Hepatic stellate cell (primary cell): Measurements from ENCODE around the gene KCTD16.

ENCODE experiments used
- DNase-seq: peaks from one replicate; pipeline ENCODE4 v3.0.0; 2011; ENCODE audit warnings: low spot score

KCTD16 gene

DNA sequence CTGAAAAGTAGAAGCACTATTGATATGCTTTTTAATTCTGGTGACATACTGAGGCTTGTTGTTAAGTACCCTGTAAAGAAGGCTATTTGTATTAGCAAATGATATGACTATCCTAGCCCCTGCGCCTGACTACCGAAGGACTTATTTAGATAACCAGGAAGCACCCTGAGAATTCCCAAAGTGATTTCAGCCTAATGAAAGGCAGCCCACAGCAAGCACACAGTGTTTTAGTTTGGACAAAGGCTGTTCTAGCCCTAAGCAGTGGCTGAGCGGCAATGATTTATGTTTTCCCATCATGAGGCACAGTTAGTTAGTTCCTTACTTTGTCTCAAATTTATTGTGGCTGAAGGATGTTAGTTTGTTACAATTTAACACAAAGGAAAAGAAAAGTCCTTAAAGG lies 235.3 kb downstream of the KCTD16 start:
- DNase-seq = no peak

DNA sequence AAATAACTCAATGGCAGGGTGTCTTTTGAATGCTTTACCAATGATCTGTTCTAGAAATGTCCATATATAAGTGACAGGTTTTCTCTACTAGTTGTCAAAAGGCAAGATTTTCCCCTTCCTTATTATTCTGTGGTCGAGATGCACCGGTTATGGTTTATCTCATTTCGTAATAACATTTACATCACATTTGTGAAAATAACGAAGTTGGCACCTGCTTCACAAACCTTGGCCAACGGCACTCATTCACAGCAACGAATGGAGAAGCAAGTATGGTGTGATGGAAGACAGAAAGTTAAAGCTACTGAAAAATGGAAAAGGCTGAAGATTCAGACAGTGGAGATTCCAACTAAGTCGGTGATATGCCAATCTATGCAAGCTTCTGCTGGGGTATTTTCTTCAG lies 235.8 kb downstream of the KCTD16 start:
- no peak for DNase-seq

DNA sequence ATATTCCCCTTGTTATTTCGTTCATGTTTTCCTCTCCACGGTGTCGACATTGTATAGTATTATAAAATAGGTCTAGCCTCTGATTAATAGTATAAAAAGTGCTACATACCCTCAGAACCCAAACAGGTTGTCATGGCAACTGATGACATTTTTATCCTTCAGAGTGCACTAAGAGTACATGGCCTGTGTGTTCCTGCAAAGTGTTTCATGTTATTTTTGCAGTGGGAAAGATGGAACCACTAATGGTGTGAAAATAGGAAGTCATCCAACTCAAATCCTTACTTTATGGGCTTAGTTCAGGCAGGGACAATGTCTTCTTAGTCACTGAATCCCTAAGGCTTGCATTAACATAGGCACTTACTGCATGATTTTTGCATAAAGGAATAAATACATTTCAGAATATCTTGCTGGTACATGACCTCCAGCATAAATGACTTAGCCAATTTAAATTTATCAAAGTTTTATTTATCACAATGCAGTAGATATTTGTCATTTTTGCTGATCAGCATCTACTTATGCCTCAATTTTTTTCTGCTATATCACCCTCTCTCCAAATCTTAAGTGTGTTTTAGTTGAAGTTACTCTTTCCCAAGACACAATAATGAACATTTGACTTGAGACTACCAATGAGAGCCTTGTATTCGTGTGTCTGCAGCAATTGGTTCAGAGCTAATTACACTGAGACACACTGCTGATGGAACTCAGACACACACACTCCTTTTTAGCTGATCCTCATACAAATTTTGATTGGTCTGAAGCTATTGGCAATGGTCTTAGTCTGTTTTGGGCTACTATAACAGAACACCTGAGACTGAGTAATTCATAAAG lies 243.7 kb downstream of the KCTD16 start:
- no peak for DNase-seq

DNA sequence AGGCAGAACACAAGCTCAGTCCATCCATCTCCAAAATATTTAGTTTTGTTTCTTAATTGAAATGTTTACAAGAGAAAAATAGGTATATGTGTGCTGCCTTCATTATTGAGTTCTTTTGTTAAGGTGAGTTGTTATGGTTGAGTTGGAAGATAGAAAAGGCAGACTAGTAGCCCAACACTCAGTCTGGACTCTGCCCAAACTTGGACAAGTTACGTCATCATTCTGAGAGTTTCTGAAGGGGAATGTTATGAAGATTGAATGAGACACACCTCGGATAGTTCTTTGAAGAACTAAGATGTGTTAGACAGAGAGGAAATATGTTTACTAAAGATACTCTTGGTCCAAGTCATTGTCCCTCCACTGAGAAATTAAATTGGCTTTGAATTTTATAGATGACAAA lies 245.5 kb downstream of the KCTD16 start:
- DNase-seq = no peak

DNA sequence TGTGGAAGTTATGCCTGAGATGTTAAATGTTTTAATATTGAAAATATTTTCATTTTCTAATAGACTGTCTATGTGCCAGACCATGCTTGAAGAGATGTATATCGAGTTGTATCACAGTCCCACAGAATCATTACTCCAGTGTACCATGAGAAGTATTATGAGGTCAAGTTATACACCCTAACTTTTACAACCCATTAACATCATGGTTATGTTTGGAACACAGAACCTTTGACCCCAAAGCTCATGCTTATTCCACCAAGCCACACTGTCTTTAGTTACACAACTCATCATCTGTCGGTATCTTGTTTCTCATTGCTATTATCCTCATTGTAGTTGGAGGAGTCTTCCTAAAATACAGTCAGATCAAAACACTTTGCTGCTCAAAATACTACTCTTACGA lies 248.0 kb downstream of the KCTD16 start:
- DNase-seq = no peak

DNA sequence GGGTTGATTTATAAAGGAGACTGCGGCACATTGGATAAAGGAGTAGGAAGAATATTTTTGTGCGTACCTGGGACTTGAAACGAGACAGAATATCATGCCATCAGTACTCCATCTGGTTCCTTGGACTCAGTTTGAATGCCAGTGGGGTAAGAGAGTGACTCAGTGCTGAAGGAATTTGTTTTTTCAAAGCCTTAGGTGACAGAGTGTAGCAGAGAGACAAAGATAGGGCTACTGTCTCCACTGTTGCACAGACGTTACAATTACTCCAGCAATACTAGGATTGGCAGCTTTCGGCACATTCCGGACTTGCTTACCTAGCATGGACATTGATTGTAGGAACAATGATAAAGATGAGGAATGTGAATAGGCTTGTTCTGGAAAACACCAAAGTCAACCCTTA lies 250.7 kb downstream of the KCTD16 start:
- peak; percentile 7 for DNase-seq

DNA sequence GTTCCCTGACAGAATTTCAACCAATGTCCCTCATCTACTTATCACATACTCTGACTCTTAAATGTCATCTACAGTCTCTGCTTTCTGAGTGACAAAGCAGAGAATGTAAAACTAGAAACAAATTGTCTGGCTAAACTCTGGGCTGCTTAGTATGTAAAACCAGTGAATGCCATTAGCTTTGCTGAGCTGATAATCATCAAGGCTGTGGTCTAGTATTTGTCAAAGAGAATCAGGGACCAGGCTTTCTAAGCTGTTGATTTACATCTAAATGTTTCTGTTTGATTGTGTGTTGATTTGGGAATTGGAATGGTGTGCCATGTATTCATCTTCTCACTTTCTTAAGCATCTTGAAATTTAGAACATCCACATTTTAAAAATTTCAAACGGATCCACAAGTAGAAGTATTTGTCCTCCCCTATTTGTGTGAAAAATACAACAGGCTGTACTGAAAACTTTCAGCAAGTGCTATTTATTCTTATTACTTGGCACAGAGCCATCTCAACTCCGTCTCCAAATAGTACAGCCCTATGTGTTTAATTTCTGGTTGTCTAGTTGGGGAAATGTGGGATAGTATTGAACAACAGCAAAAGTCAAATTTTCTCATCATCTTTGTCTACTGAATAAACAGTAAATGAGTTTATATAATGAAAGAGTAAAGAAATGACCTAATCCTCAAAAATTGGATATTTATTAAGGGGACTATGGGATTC lies 251.5 kb downstream of the KCTD16 start:
- no peak for DNase-seq

DNA sequence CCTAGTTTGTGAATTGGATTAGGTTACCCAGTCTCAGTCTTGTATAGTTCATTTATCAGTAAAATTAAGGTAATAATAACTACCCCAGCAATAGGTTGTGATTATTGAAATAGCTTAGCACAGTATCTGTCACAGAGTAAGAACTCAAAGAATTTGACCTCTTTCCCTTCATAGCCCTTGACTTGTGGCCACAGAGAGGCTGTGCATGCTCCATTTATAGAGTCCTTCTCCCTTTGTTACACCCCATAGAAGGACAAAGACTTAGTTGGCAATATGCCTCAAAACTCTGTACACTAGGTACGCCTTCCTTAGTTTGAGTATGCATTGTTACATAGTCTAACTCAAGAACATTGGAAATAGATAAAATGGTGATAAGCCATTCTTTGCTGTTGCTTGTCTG lies 257.2 kb downstream of the KCTD16 start:
- peak; percentile 8 for DNase-seq

DNA sequence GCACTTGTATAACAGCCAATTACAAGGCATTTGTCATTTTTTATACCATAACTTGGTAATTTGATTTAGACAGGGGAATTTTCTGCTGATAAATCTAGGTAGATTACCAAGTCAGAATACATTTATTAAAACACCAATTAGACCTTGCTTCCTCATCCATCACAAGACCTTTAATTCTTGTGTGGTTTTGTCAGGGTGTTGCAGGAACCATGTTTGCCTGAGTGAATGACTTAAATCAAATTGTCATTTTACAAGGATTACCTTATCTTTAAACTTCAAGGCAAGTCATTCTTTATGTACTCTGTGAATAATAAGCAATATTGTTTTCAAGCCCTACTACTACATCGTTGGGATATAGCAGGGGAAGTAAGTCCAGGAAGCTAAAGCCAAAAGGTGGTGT lies 257.7 kb downstream of the KCTD16 start:
- no peak for DNase-seq

DNA sequence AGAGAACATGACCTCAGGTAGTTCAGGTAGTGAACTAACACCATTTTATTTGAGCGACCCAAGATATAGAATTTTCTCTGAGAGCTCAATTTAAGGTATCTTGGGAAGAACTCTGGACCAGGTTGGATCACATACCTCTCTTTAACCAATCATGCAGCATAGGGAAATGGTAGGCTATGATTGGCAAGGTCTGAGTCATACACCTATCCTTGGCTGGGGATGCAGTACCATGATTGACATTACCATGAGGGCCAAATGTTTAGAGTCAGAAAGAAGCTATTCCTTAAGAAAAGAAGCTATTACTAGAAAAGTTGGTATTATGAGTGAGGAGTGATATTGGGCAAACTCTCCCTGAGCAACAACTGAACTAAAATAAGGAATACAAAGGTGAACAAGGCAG lies 258.7 kb downstream of the KCTD16 start:
- no peak for DNase-seq

DNA sequence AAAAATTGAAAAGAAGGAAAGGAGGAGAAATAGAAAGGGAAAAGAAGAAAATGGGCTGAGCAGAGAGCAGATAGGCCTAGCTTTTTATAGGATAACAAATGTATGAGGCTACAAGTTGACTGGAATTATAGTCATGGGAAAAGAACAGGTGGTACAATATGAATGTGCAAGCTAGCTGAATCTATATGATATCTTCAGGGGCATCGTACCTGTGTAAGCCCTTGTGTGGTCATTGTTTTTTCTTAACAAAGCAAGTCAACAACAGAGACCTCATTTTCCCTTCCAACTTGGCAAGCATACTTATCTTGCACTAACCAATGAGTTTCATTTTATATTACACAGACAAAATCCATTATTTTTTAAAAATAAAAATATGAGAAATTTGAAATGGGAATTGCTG lies 259.2 kb downstream of the KCTD16 start:
- no peak for DNase-seq

DNA sequence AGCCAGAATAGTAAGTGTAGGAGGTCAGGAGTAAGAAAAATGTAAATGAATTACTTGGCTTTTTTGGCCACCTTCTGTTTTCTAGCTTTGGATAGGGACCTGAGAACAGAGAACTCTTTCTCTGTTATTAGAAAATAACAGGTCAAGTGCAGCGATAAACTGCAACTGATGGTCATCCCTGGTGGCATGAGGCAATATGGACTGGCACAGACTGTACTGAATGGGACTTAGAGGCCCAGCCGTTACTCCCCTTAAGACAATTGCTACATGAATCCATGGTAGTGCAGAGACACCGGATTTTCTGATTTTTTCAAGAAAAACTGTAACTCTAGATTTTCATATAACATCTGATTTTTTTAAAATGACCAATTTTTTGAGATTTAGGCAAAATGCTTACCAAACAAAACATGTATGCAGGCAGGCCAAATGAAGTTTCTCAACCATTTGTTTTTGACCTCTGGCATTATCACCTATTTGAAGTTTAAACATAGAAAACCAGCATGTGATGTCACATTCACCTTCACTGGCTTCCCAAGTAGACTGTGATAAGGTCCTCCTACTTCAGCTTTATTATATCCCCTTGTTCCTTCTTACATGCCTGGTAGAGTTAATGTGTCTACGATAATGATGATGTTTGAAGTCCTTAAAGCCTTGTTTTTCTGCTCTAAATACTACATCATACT lies 262.6 kb downstream of the KCTD16 start:
- DNase-seq = no peak

DNA sequence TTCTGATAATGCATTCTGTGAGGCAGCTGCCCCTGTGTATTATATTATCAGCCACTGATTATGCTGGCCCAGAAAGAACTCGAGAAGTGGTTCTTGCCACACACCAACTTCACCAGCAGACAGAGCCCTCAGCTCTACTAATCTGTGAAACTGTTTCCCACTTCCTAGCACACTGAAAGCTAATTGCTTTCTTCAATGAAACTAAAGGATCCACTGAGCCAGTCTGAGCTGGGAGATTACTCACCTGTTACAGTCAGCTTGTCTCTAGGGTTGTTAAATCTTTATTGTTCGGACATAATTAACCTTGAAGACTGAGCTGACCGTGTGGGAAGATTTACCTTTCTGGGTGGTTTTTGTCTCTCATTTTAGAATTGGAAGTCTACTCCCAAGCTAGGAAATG lies 263.2 kb downstream of the KCTD16 start:
- no peak for DNase-seq

DNA sequence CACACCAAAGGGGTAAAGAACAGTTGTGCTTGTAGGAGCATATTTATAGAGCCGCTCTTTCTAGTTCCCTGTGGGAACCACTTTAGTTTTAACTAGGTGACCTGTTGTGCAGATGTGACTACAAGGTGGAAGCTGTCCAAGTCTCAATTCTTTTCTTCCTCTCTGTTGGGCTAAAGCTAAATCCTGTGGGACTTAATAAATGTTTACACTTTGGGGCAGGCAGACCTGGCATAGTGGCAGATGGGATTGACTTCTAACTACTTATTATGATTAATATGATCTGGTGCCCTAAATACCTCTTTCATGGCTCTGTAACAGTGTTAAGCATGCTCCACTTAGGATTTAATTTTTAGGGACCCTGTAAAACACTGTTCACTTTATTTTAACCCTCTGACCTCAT lies 265.3 kb downstream of the KCTD16 start:
- DNase-seq = no peak

DNA sequence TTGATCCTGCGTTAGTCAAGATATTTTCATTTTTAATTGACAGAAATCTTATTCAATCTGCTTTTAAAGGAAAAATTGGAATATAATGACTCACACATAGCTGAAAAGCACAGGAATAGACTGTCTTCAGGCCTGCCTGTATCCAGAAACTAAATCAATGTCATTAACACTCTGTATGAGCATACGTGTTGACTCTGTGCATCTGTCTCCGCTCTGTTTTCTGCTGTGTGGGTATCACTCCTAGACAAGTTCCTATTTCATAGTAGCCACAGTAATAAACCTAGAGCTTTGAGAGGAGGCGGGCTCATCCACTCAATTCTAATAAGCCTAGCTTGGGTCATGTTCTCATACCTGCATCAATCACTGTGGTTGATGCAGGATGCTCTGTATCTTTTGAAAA lies 267.6 kb downstream of the KCTD16 start:
- DNase-seq = no peak

DNA sequence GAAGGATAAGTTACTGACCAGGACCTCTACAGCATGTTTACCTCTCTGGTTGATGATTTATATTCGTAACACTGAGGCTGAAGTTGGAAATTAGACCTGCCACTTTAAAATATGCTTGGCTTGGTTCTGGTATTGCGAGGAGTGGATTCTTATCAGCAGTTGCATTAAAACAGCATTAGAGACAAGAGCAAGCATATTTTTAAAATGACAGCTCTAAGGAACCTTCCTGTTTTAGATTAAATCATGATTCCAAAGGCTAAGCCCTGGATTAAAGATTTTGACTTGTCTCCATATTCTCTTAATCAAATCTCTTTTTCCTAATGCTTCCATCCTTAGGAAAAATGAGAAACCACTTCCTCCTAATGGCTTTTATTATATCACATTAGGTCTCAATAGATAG lies 277.8 kb downstream of the KCTD16 start:
- DNase-seq = no peak

DNA sequence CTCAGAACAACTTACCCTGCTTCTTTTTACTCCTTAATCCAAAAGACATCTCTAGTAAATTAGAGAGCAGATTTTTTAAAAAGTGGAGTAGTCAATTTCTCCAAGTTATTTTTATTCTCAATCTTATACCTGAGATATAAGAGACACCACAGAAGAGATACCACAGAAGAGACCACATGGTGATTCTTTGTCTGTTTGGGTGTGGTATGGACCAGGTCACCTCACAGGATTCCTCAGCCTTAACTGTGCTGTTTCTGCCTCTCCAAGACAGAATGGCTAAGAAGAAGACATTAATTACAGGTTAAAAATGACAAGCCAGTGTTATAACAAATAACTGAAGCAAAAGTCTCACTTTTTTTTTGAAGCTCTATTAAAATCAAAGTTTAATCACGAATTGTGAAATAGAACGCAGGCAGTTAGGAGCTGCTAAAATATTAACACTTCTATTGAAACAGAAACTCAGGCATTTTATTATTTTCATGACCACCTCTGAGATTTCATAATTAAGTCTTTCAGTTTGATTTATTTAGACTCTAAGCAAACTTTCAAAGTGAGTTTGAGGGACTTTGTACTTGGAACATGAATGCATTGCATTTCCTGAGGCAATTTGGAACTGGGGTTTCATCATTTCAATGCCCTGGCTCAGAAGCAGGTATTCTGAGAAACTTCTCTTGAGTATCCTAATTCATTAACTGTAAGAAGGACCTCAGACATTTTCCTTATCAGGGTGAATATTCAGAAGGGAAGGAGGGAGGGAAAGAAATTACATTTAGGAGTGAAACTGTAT lies 280.7 kb downstream of the KCTD16 start:
- DNase-seq = no peak

DNA sequence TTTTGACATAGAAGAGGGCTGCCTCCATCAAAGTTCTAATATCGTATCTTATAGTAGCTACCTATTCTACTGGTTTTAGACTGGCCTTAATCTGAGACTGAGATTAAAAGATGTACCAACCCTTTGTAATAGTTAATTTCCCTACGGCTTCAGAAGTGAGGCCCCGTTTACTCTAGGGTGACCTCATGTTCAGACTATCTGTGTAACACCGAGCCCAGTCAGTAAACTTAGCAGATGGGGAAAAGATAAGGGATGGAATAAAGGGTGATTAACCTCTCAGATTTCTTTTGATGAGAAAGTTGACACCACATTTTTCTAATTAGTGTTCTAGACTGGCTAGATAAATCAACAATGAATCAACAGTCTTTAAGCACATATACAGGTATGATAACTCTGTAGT lies 283.1 kb downstream of the KCTD16 start:
- DNase-seq = no peak

DNA sequence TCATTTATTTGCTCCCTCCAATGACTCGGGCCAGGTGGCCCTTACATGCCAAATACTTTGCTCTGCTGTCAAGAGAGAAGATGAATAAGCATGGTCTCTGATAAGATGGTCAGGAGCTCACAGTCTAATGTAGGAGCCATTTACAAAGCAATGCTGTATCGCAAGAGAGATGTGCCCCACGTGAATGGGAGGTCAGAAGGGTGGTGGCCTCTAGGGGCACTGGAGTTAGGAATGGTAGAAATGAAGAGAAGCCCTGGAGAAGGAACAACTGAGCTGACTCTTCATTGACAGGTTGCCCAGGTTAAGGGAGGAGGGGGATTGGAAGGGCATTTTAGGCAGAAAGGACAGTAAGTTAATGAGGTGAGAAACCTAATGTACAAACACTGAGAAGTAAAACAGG lies 286.5 kb downstream of the KCTD16 start:
- DNase-seq = no peak

DNA sequence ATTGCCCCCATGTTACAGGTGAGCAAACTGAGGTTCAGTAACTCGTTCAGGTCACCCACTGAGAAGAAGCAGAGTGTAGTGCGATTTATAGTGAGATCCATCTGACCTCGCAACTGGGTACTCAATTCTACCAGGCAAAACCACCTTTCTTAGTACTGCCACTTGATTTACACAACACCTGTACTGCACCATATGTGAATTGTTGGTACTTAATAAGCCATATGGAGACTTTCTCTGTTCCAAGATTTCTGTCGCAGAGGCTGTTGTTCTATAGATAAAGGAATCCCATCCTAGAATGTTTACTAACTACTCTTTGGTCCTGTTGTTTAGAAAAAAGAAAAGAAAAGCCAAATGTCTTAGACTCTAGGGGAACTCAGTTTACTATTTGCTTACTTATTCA lies 287.5 kb downstream of the KCTD16 start:
- no peak for DNase-seq

DNA sequence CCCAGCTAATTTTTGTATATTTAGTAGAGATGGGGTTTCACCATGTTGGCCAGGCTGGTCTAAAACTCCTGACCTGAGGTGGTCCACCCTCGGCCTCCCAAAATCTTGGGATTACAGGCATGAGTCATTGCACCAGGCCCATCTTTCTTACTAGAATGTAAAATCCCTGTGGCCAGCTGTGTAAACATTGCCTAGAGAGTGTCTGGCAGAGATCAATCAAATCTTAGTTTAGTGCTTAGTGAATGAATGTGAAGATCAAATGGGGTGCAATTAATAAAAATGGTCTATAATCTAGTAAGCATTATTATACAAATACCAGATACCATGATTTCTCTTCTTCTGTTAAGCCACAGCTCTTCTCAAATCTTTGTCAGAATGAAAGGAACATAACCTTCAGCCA lies 289.9 kb downstream of the KCTD16 start:
- no peak for DNase-seq

DNA sequence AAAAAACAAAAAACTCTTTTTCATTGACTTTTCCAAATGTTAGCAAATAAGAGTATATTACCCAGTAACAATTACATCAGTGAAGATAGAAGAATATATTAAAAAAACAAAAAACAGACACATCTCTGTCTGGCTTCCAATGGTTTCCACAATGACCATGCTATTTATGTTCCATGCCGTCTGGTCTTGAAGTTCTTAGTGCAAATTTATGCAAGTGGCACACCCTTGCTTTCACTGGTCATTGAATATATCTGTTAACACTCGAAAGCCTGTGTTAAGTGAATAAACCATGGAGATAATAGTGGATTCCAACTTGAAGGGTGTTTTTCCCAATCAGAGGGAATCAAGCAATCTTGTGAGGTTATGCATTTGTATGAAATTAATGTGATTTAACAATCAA lies 291.9 kb downstream of the KCTD16 start:
- DNase-seq = no peak
